ENCODE measurements around the gene UGCG. TPM values are rescaled to one million over a fixed set of nuclear protein-coding genes. Genes with fewer than 3 reads are reported as not detected.
A peak's percentile ranks its signal among the peaks of the same experiment; 100 is the strongest.

The UGCG gene
- total RNA-seq (2011; cell fraction: chromatin; rRNA removed; ENCODE audit: low replicate concordance), result 44.9 and 109 TPM in 2 replicates
- total RNA-seq (2011; cell fraction: nucleolus; rRNA removed), result 33.4 and 39.1 TPM in 2 replicates
- total RNA-seq (2011; cell fraction: nucleoplasm; rRNA removed), result 72.1 and 87.3 TPM in 2 replicates
- total RNA-seq (2014; rRNA removed) (21.6 and 22.2 TPM in 2 replicates), total RNA-seq (2014; rRNA removed; fragmentation: Illumina TruSeq; extraction: Trizol) (37.9 and 44.3 TPM in 2 replicates), total RNA-seq (2015; rRNA removed; fragmentation: Illumina TruSeq; extraction: Trizol) (26.2 and 26.6 TPM in 2 replicates), total RNA-seq (2021) (29.5 and 30.2 TPM in 2 replicates), polyA plus RNA-seq (2011; rRNA removed) (31.3 and 40.3 TPM in 2 replicates), polyA plus RNA-seq (2014; fragmentation: Illumina TruSeq; extraction: Trizol) (18.6 and 20.0 TPM in 2 replicates), polyA plus RNA-seq (2014; fragmentation: Nextera tagmentation; extraction: Ambion mirVana) (10 to 100 TPM; 29.2 to 31.9 TPM), polyA plus RNA-seq (2014; rRNA removed) (20.8 and 24.3 TPM in 2 replicates), polyA minus RNA-seq (2011; rRNA and poly(A)+ RNA removed) (55.0 and 55.6 TPM in 2 replicates), Bru-seq, nascent RNA (percentile 88 among the genes with signal in this experiment), BruChase-seq, experiment 1, labeled RNA remaining after a 2-hour chase (percentile 90 among the genes with signal in this experiment), BruChase-seq, experiment 2, labeled RNA remaining after a 6-hour chase (percentile 93 among the genes with signal in this experiment)
- 8.2 and 17.8 TPM in 2 replicates for polyA plus RNA-seq (2011; cell fraction: cytosol; rRNA removed)
- 15.1 and 24.8 TPM in 2 replicates for polyA plus RNA-seq (2011; cell fraction: nucleus; rRNA removed)
- 10.1 and 14.4 TPM in 2 replicates for polyA plus RNA-seq (2012)
- 35.7 and 38.8 TPM in 2 replicates for polyA minus RNA-seq (2011; cell fraction: cytosol; rRNA and poly(A)+ RNA removed)
- polyA minus RNA-seq (2011; cell fraction: nucleus; rRNA and poly(A)+ RNA removed), result 20.1 and 44.8 TPM in 2 replicates
- long read RNA-seq, experiment 1, full-length matches to known transcripts, result 112 of 137 reads
- long read RNA-seq, experiment 1, partial matches to known transcripts, result 13 of 137 reads
- long read RNA-seq, experiment 1, other reads (novel, unspliced or antisense), result 12 of 137 reads
- long read RNA-seq, experiment 2, full-length matches to known transcripts, result 2 of 39 reads
- long read RNA-seq, experiment 2, partial matches to known transcripts, result 1 of 39 reads
- long read RNA-seq, experiment 2, other reads (novel, unspliced or antisense), result 36 of 39 reads
- long read RNA-seq, experiment 3, full-length matches to known transcripts, result 18 of 25 reads
- long read RNA-seq, experiment 3, partial matches to known transcripts, result 4 of 25 reads
- long read RNA-seq, experiment 3, other reads (novel, unspliced or antisense), result 3 of 25 reads

DNA sequence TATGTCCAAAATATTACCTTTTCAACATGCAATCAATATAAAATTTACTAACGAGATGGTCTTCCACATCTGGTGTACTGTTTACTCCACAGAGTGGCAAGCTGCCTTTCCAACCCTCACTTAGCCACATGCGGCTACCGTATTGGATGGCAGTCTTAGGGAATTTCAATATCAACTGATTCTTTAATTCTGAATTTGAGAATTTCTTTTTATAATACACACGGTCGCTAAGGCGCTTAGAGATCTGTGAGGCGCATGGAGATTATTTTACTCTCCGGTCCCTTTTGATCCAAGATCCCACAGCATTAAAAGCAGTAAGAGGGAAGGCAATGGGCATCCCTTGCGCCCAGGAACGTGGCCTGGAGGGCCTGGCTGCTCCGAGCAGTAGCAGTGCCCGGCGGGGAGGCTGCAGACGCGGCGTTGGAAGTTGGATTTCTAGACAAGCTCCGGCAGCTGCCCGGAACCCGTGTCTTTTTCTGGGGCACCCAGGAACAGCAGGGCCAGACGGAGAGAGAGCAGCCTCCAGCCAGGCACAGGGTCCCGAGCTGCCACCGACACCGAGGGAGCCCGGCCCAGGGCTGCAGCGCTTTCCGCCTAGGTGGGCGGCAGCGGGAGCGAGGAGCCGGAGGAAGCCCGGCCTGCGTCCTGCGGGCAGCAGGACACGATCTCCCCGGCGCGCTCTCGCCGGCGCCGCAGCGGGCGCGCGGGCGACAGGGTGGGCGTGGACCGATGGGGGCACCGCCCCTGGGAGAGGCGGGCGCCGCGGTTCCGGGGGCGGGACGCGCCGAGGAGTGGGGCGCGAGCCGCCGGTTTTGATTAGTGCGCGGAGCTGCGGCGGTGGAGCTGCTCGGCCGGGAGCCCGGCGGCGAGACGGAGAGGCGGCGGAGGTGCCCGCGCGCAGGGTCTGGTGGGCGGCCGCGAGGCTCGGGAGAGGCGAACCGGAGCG, at the start of gene UGCG:
TSS of gene UGCG (plus strand) at position 819 of the 946 bp plus-strand sequence. CDS start 402 bp downstream, outside the sequence.
- Histone ChIP-seq H3K79me2 (ENCODE audit: control insufficient read depth, insufficient read depth, low read length) (peaks cover 51% of the 10 kb centered on the region), H3K9ac (ENCODE audit: insufficient read depth in 1 of 2, low read depth in 2 of 2, low read length in 2 of 2) (peak within 1 kb of the TSS; percentile 82 to 99), H3K27me3 (ENCODE audit: control insufficient read depth in 2 of 2, insufficient read depth in 2 of 2, low read length in 2 of 2) (no peaks in the 10 kb centered on the region), H2AFZ (ENCODE audit: low read depth, low read length) (peak within 1 kb of the TSS; percentile 90), H3K4me1 (replicated peaks in 1 of 2; ENCODE audit: control insufficient read depth in 2 of 2, insufficient read depth in 2 of 2, low read length in 2 of 2) (peaks cover 13 to 21% of the 10 kb centered on the region in 2 experiments; a peak in 4 of 5 replicates), H3K4me2 (ENCODE audit: insufficient read depth, low read length) (peak within 1 kb of the TSS; percentile 72), H3K4me3 (peak within 1 kb of the TSS; percentile 78), H3K27ac (ENCODE audit: extremely low read depth, low read depth, low read length) (peak within 1 kb of the TSS; percentile 80), H3K9me1 (ENCODE audit: control insufficient read depth, insufficient read depth, low read length) (no peaks in the 10 kb centered on the region), H3K9me3 (replicated peaks; ENCODE audit: control insufficient read depth, insufficient read depth, low read depth, low read length) (no peaks in the 10 kb centered on the region; the same call in 1 of the 2 replicates), H4K20me1 (replicated peaks; ENCODE audit: control insufficient read depth, insufficient read depth, low read length) (no peaks in the 10 kb centered on the region), H3K36me3 (ENCODE audit: control insufficient read depth, insufficient read depth, low read length) (no peaks in the 10 kb centered on the region; the same call in 2 of the 3 replicates)
- WGBS (ENCODE audit: insufficient coverage, low coverage, missing lambda C conversion rate), result 4% methylated on average over 39 of the region's 84 CpGs
- intact Hi-C loops (cut with micrococcal nuclease) (loop anchor here (2.0 to 10.0 kb wide), 4 partner anchors 66 to 439 kb away; partner anchors contain the start of gene PTBP3), in situ Hi-C loops (cut with MboI) (no loop called here)
- ATAC-seq (peak; percentile 83), FAIRE-seq (peak; percentile 42), DNase-seq (ENCODE audit: extremely low read depth in 1 of 4, low spot score in 3 of 4) (peak; percentile 92 to 94 (median 94))
- ChIA-PET POLR2A (interaction anchor here (0.6 to 1.5 kb wide), 4 partner anchors 27 to 1156 kb away, joined by 3 to 4 read pairs (median 3); no protein-coding TSS in a partner anchor), CTCF (ENCODE audit: low intra/inter-chr PET ratio) (interaction anchor here (0.6 to 0.7 kb wide), 2 partner anchors 94 to 179 kb away, joined by 3 to 4 read pairs; no protein-coding TSS in a partner anchor)
- BruUV-seq (replicated peaks), result TSS peak; percentile 89
- TF ChIP-seq ZNF592 (IDR thresholded peaks at IDR 0.05) (0 out of 2 replicates have a peak, but pooled peaks have one; percentile 45), ZNF146 (CRISPR knock-in tag; IDR thresholded peaks at IDR 0.05; ENCODE audit: unreplicated experiment) (no peak)
- TF ChIP-seq, protein P1, sequence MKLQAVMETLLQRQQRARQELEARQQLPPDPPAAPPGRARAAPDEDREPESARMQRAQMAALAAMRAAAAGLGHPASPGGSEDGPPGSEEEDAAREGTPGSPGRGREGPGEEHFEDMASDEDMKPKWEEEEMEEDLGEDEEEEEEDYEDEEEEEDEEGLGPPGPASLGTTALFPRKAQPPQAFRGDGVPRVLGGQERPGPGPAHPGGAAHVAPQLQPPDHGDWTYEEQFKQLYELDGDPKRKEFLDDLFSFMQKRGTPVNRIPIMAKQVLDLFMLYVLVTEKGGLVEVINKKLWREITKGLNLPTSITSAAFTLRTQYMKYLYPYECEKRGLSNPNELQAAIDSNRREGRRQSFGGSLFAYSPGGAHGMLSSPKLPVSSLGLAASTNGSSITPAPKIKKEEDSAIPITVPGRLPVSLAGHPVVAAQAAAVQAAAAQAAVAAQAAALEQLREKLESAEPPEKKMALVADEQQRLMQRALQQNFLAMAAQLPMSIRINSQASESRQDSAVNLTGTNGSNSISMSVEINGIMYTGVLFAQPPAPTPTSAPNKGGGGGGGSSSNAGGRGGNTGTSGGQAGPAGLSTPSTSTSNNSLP (IDR thresholded peaks at IDR 0.05; ENCODE audit: borderline replicate concordance, low read depth, low read length), result no peak
